AG09319 (cell line): ENCODE data around the gene DHRS13.

ENCODE experiments used
- DNase-seq: peaks from one replicate; pipeline ENCODE4 v3.0.0-alpha.2; 2010; ENCODE audit warnings: low read depth; ENCODE audit errors: extremely low read depth
- TF ChIP-seq, protein P1 (sequence below): IDR thresholded peaks from 2 replicates; pipeline ENCODE4 v1.5.1; 2011; ENCODE audit warnings: low read depth, mild to moderate bottlenecking, inconsistent platforms, low read length, moderate library complexity

Gene DHRS13

DNA sequence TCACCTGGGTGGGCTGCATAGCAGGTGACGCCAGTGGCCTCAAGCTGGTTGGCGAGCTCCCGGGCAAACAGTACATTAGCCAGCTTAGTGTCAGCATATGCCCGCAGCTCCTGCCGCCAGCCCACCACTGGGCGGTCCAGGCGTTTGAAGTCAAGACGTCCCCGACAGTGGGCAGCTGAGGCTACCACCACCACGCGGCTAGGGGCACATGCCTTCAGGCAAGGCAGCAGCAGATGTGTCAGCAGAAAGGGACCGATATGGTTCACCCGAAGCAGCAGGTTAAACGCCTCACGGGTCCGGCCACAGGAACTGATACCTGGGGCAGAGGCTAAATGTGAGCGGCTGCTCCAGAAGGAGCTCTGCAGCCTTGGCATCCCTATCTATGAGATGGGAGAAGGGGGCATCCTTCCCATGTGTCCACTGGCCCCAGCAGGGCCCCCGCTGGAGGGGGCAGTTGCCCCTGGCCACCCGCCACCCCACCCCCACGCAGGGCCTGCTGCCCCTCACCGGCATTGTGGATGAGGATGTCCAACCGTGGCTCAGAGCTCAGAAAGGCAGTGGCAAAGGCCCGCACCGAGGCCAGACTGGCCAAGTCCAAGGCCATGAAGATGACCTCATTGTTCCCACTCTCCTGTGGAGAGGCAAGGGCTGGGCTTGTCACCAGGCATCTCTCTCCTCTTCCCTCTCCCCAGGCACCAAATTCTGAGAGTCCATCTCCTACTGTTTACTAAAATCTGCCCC, 1.7 kb downstream of the DHRS13 start:
- TF ChIP-seq, protein P1, sequence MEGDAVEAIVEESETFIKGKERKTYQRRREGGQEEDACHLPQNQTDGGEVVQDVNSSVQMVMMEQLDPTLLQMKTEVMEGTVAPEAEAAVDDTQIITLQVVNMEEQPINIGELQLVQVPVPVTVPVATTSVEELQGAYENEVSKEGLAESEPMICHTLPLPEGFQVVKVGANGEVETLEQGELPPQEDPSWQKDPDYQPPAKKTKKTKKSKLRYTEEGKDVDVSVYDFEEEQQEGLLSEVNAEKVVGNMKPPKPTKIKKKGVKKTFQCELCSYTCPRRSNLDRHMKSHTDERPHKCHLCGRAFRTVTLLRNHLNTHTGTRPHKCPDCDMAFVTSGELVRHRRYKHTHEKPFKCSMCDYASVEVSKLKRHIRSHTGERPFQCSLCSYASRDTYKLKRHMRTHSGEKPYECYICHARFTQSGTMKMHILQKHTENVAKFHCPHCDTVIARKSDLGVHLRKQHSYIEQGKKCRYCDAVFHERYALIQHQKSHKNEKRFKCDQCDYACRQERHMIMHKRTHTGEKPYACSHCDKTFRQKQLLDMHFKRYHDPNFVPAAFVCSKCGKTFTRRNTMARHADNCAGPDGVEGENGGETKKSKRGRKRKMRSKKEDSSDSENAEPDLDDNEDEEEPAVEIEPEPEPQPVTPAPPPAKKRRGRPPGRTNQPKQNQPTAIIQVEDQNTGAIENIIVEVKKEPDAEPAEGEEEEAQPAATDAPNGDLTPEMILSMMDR: no peak
- no peak for DNase-seq

DNA sequence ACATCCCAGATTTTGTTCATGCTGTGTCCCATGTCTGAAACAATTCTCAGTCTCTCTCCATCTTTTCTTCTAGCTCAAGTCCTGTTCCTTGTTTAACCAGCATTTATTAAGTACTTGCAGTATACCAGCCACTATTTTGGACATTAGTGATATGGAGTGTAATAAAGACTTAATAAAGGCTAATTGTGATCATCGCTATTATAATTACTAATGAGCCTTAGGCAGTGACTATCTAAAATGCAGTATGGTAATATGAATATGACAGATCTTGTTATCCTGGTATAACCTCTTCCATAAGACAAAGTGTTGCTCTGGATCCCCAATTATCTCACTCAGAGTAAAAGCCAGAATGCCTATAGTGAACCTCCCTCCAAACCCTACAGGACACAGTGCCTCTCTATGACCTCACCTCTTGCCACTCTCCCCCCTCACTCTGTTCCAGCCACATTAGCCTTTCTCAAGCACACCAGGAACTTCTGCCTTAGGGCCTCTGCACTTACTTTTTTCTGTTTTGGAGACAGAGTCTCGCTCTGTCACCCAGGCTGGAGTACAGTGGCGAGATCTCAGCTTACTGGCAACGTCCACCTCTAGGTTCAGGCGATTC, 3.6 kb downstream of the DHRS13 start:
- TF ChIP-seq, protein P1: no peak
- no peak for DNase-seq

DNA sequence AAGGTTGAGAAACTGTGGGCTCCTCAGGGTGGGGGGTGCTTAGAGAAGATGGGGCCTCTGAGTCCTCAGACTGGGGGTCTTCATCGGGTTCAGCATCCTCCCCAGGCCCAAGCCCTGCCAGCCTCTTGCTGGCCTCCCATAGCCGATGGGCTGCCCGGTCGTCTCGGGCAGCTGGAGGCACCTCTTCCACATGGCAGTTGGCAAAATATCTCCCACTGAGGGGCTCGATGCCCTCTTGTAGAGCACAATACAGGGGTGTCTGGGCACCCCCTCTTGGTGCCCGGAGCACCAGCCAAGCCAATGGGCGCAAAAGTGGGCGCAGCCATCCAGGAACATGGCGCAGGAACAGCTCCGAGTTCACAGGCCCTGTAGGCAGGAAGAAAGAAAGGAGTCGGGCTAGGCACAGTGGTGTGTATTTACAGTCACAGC, 4.3 kb downstream of the DHRS13 start:
- TF ChIP-seq, protein P1: no peak
- DNase-seq: no peak

DNA sequence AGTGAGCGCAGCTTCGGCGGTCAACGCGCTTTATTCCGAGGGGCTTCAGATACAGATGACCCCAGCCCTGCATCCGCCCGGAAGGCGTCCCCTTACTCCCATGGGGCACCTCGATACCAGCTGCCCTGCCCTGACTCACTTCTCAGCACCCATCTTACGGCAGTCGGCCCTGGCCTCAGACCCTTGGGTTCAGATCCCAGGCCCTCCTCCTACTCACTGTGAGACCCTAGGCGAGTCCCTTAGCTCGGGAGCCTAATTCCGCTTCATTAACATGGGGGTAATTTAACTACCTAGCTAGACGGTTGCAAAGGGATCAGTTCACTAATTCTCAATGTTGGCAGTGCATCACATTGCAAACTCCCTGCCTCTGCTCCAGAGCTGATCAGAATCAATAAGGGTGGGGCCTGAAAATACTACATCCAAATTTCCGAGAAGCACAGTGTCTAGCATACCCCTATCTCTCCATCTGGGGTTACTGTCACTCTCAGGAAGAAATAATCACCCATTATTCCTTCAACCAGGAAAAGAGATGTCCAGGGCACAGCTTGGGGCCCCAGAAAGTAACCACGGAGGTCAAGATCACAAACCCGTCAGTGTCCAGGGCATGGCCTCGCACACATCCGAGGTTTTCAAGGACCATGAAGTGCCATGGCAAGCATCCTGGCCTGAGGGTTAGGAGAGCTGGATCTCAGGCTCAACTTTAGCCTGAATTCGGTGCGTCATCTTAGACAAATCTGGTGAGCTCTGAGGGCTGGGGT, 4.9 kb downstream of the DHRS13 start:
- TF ChIP-seq, protein P1: no peak

DNA sequence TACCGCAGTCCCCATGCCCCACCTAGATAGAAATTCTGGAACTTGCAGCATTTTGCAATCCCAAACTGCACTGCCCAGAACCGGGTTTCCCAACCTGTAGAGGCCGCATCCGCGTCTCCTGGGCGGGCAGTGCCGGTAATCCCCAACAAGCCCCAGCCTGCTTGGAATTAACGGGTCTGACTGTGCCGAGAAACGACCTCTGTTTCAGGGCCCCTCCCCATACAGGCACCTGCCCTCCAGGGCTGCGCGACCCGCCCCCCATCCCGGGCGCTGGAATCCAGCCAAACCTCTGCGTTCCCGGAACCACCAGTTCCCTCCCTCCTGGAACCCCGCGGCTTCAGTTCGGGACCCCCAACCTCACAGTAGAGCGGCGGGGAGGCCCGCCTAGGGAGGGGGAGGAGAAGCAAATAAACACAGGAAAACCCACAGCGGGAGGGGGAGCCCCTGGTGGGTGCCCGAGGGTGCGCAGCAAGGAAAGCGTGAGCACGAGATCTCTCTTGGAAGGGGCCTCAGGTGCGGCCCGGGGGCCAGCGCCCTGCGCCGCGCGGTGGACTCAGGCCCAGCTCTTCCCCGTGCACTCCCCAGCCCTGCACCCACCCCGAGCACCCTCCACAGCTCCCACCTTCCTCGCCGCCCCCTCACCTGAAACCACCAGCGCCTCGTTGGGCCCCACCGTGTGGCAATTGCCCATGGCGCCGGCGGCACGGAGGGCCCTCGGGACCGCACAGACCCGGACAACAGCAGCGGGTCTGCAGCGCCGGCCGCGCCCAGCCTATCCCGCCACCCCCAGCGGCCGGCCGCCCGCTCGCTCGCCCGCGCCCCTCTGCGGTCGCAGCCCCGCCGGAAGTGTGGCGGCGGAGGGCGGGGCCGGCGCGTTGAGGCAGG, 5.8 kb downstream of the DHRS13 start, which contains the start of gene FLOT2:
Gene FLOT2 (minus strand): TSS at position 850 of the 885 bp plus-strand sequence. CDS start 159 bp downstream, at position 691.
- TF ChIP-seq, protein P1: no peak; the same call in none of the 2 replicates
- no peak for DNase-seq

More for the DNA sequence above, 4.9 kb downstream of the DHRS13 start:
- no peak for DNase-seq

DNA sequence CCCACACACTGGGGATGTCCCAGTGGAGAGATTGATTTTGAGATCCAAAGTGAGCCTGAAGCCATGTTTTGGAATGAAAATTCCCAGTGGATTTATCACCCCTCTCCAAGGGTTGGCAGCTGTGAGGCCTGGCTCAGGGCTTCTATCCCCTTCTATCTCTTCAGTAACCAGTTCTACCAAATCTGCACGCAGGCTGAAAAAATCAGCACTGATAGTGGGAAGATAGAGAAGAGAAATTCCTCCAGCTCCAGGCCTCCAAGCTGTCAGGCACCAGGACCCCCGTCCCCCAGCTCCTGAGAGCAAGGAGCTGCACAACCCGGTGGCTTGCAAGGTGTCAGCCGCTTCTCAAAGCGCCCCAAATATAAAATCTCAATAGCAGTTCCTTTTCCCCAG, 6.4 kb downstream of the DHRS13 start:
- DNase-seq: no peak
- TF ChIP-seq, protein P1: no peak
